GM12874 (cell line): Measurements from ENCODE around the gene STYXL2.

ENCODE experiments used
- CTCF ChIP-seq: IDR thresholded peaks from 2 replicates; pipeline ENCODE4 v1.5.1; 2011; ENCODE audit warnings: low read depth, mild to moderate bottlenecking, control low read depth, low read length, moderate library complexity; ENCODE audit not compliant: insufficient read depth

The STYXL2 gene

GRCh38 chr1:167101754-167102153, 7.9 kb downstream of the STYXL2 start:
- no peak for TF ChIP-seq CTCF

- no peak for TF ChIP-seq CTCF
Measured at GRCh38 chr1:167102906-167103573, 9.2 kb downstream of the STYXL2 start.

GRCh38 chr1:167104256-167104633, 10.4 kb downstream of the STYXL2 start:
- no peak for TF ChIP-seq CTCF

- TF ChIP-seq CTCF: no peak
Measured at GRCh38 chr1:167105271-167106118, 11.6 kb downstream of the STYXL2 start.

GRCh38 chr1:167106119-167106461, 12.2 kb downstream of the STYXL2 start:
- no peak for TF ChIP-seq CTCF

GRCh38 chr1:167107456-167107855, 13.6 kb downstream of the STYXL2 start:
- no peak for TF ChIP-seq CTCF

- TF ChIP-seq CTCF: no peak
Measured at GRCh38 chr1:167109125-167109524, 15.2 kb downstream of the STYXL2 start.
